Nephron (organoid): ENCODE results near the gene FOXO1.

Experiments used
- H3K27ac Mint-ChIP-seq, 3 experiments: 2 replicates each; pipeline ENCODE4 v1.8.0; 2020; ENCODE audit warnings: mixed read lengths in 3 of 3, mild to moderate bottlenecking in 2 of 3, moderate library complexity in 1 of 3
- H3K27me3 Mint-ChIP-seq: 2 replicates; pipeline ENCODE4 v1.8.0; 2021; ENCODE audit warnings: low read depth, mild to moderate bottlenecking, moderate library complexity, mixed read lengths
- H3K36me3 Mint-ChIP-seq: 2 replicates; pipeline ENCODE4 v1.8.0; 2020; ENCODE audit warnings: low read depth, mixed read lengths
- H3K4me1 Mint-ChIP-seq: 2 replicates; pipeline ENCODE4 v1.8.0; 2020; ENCODE audit warnings: mixed read lengths
- H3K4me3 Mint-ChIP-seq, 3 experiments: 2 replicates each; pipeline ENCODE4 v1.8.0; 2020; ENCODE audit warnings: mild to moderate bottlenecking in 3 of 3, mixed read lengths in 3 of 3, moderate library complexity in 2 of 3
- H3K9me3 Mint-ChIP-seq: 2 replicates; pipeline ENCODE4 v1.8.0; 2020; ENCODE audit warnings: mixed read lengths
- CTCF ChIP-seq, 3 experiments: fragments of 200-600 bp; sonication (generic); IDR thresholded peaks; one replicate each; pipeline ENCODE4 v1.5.0; 2021; ENCODE audit warnings: antibody characterized with exemption in 3 of 3; ENCODE audit not compliant: unreplicated experiment in 3 of 3

FOXO1 gene

GRCh38 chr13:40599124-40599523 is 67.3 kb downstream of the FOXO1 start:
- TF ChIP-seq CTCF (IDR thresholded peaks at IDR 0.05; ENCODE audit: unreplicated experiment in 3 of 3), result no peak
- Mint-ChIP-seq H3K9me3 (no peaks in the 10 kb centered on the region), H3K27ac (peak overlapping the region in 1 of 3 experiments; percentile 59), H3K27me3 (no peaks in the 10 kb centered on the region), H3K4me1 (peaks cover 56% of the 10 kb centered on the region), H3K4me3 (no peak overlapping the region), H3K36me3 (no peaks in the 10 kb centered on the region)

GRCh38 chr13:40598569-40598968 is 67.9 kb downstream of the FOXO1 start:
- no peak for TF ChIP-seq CTCF (IDR thresholded peaks at IDR 0.05; ENCODE audit: unreplicated experiment in 3 of 3)
- Mint-ChIP-seq H3K27ac (peak overlapping the region in 2 of 3 experiments; percentile 26 to 59), H3K4me1 (peaks cover 57% of the 10 kb centered on the region), H3K36me3 (no peaks in the 10 kb centered on the region), H3K27me3 (no peaks in the 10 kb centered on the region), H3K4me3 (no peak overlapping the region), H3K9me3 (no peaks in the 10 kb centered on the region)

GRCh38 chr13:40597735-40598365 is 68.6 kb downstream of the FOXO1 start:
- TF ChIP-seq CTCF (IDR thresholded peaks at IDR 0.05; ENCODE audit: unreplicated experiment in 3 of 3), result no peak
- peak overlapping the region; percentile 42 to 78 (median 59) for H3K27ac Mint-ChIP-seq
- no peaks in the 10 kb centered on the region for H3K9me3 Mint-ChIP-seq
- peaks cover 58% of the 10 kb centered on the region for H3K4me1 Mint-ChIP-seq
- H3K27me3 Mint-ChIP-seq, result no peaks in the 10 kb centered on the region
- H3K4me3 Mint-ChIP-seq, result no peak overlapping the region
- H3K36me3 Mint-ChIP-seq, result no peaks in the 10 kb centered on the region

GRCh38 chr13:40596484-40596883 is 70.0 kb downstream of the FOXO1 start:
- Mint-ChIP-seq H3K4me3 (no peak overlapping the region), H3K27ac (peak overlapping the region in 2 of 3 experiments; percentile 9 to 30), H3K27me3 (no peaks in the 10 kb centered on the region), H3K9me3 (no peaks in the 10 kb centered on the region), H3K4me1 (peaks cover 69% of the 10 kb centered on the region), H3K36me3 (no peaks in the 10 kb centered on the region)
- no peak for TF ChIP-seq CTCF (IDR thresholded peaks at IDR 0.05; ENCODE audit: unreplicated experiment in 3 of 3)

- no peak overlapping the region for H3K4me3 Mint-ChIP-seq
- no peaks in the 10 kb centered on the region for H3K9me3 Mint-ChIP-seq
- H3K4me1 Mint-ChIP-seq, result peaks cover 77% of the 10 kb centered on the region
- H3K36me3 Mint-ChIP-seq, result no peaks in the 10 kb centered on the region
- H3K27me3 Mint-ChIP-seq, result no peaks in the 10 kb centered on the region
- TF ChIP-seq CTCF (IDR thresholded peaks at IDR 0.05; ENCODE audit: unreplicated experiment in 3 of 3), result no peak
- H3K27ac Mint-ChIP-seq, result peak overlapping the region; percentile 30 to 43 (median 31)
These were observed 70.7 kb downstream of the FOXO1 start for GRCh38 chr13:40595693-40596092.

- no peaks in the 10 kb centered on the region for H3K36me3 Mint-ChIP-seq
- H3K4me3 Mint-ChIP-seq, result peak overlapping the region in 1 of 3 experiments; percentile 6
- peaks cover 76% of the 10 kb centered on the region for H3K4me1 Mint-ChIP-seq
- H3K9me3 Mint-ChIP-seq, result no peaks in the 10 kb centered on the region
- no peak for TF ChIP-seq CTCF (IDR thresholded peaks at IDR 0.05; ENCODE audit: unreplicated experiment in 3 of 3)
- peak overlapping the region in 2 of 3 experiments; percentile 31 to 95 for H3K27ac Mint-ChIP-seq
- no peaks in the 10 kb centered on the region for H3K27me3 Mint-ChIP-seq
These were observed 74.4 kb downstream of the FOXO1 start for GRCh38 chr13:40592035-40592434.
